K562 (cell line): ENCODE measurements around the gene CYB561A3. TPM values are rescaled to one million over a fixed set of nuclear protein-coding genes. Genes with fewer than 3 reads are reported as not detected.

Source experiments
- ELF1 ChIP-seq: fragments of 200-800 bp; sonication (Bioruptor generic); IDR thresholded peaks from 2 replicates; pipeline ENCODE4 v1.6.1; 2016; ENCODE audit warnings: missing genetic modification characterization, missing compliant biosample characterization
- ELF4 ChIP-seq: fragments of 450-650 bp; formaldehyde crosslinking; IDR thresholded peaks from 2 replicates; pipeline ENCODE4 v1.4.0; 2022; ENCODE audit warnings: missing genetic modification characterization
- ELK3 ChIP-seq: fragments of 450-650 bp; formaldehyde crosslinking; IDR thresholded peaks from 2 replicates; pipeline ENCODE4 v1.4.0; 2020; ENCODE audit warnings: mild to moderate bottlenecking
- GATA2 ChIP-seq: sonication (generic); formaldehyde crosslinking; IDR thresholded peaks from 2 replicates; pipeline ENCODE4 v1.4.0; 2020; ENCODE audit warnings: mild to moderate bottlenecking, missing genetic modification reagents
- HDGF ChIP-seq: fragments of 450-650 bp; IDR thresholded peaks from 2 replicates; pipeline ENCODE4 v1.6.1; 2016
- JUND ChIP-seq, 2 experiments: IDR thresholded peaks; 2 replicates in 1 of 2; 3 replicates in 1 of 2; pipeline ENCODE4 v1.6.1; 2011; ENCODE audit warnings: borderline replicate concordance in 2 of 2, low read depth in 2 of 2, low read length in 2 of 2, improper control_type of control experiment in 1 of 2, missing biosample characterization in 1 of 2, missing genetic modification characterization in 1 of 2, missing genetic modification reagents in 1 of 2
- MCM7 ChIP-seq, 2 experiments: fragments of 450-650 bp; IDR thresholded peaks; 2 replicates each; pipeline ENCODE4 v1.6.1; 2016 to 2018
- MECOM ChIP-seq: fragments of 250-450 bp; sonication (Bioruptor Pico); IDR thresholded peaks from 2 replicates; pipeline ENCODE4 v1.8.0; 2022; ENCODE audit warnings: inconsistent platforms
- NCOR1 ChIP-seq: fragments of 450-650 bp; IDR thresholded peaks from 2 replicates; pipeline ENCODE4 v1.6.1; 2016; ENCODE audit warnings: mild to moderate bottlenecking, moderate library complexity
- PTRF ChIP-seq: fragments of 450-650 bp; IDR thresholded peaks from 2 replicates; pipeline ENCODE4 v1.6.1; 2016; ENCODE audit warnings: mild to moderate bottlenecking, missing genetic modification characterization, missing compliant biosample characterization
- RBM14 ChIP-seq: fragments of 200-400 bp; formaldehyde crosslinking; IDR thresholded peaks from 2 replicates; pipeline ENCODE4 v1.6.1; 2018; ENCODE audit warnings: low read depth, mild to moderate bottlenecking, low read length, moderate library complexity, borderline replicate concordance; ENCODE audit not compliant: insufficient read depth
- SMARCA5 ChIP-seq: fragments of 450-650 bp; IDR thresholded peaks from 2 replicates; pipeline ENCODE4 v1.6.1; 2016
- SMARCC2 ChIP-seq: fragments of 450-650 bp; IDR thresholded peaks from 2 replicates; pipeline ENCODE4 v1.6.1; 2017; ENCODE audit warnings: antibody characterized with exemption, moderate library complexity, mild to moderate bottlenecking, low read depth
- SRSF1 ChIP-seq: fragments of 200-400 bp; formaldehyde crosslinking; IDR thresholded peaks from 2 replicates; pipeline ENCODE4 v1.6.1; 2017; ENCODE audit warnings: mild to moderate bottlenecking, low read depth, low read length, moderate library complexity
- STAT5A ChIP-seq: IDR thresholded peaks from 2 replicates; pipeline ENCODE4 v1.6.1; 2012; ENCODE audit warnings: low read length, inconsistent platforms, borderline replicate concordance
- TAF15 ChIP-seq: fragments of 200-400 bp; formaldehyde crosslinking; IDR thresholded peaks from 2 replicates; pipeline ENCODE4 v1.6.1; 2017; ENCODE audit warnings: mild to moderate bottlenecking, low read depth, low read length, moderate library complexity
- TARDBP ChIP-seq: fragments of 450-650 bp; IDR thresholded peaks from 2 replicates; pipeline ENCODE4 v1.6.1; 2016
- THAP12 ChIP-seq: fragments of 250-450 bp; sonication (Bioruptor Pico); IDR thresholded peaks from 2 replicates; pipeline ENCODE4 v1.9.0; 2021; ENCODE audit warnings: mild to moderate bottlenecking, inconsistent platforms
- USF1 ChIP-seq: sonication (generic); formaldehyde crosslinking; IDR thresholded peaks from 2 replicates; pipeline ENCODE4 v1.9.0; 2022; ENCODE audit warnings: mild to moderate bottlenecking, missing genetic modification reagents
- ZKSCAN3 ChIP-seq: fragments of 250-450 bp; sonication (Bioruptor Pico); IDR thresholded peaks from 2 replicates; pipeline ENCODE4 v1.4.0; 2020
- ZNF121 ChIP-seq: sonication (generic); formaldehyde crosslinking; conservative IDR thresholded peaks from 2 replicates; pipeline ENCODE4 v1.8.0; 2022; ENCODE audit warnings: missing genetic modification reagents
- ZNF584 ChIP-seq: fragments of 200-800 bp; sonication (Bioruptor generic); IDR thresholded peaks from 2 replicates; pipeline ENCODE4 v1.6.1; 2016; ENCODE audit warnings: low read depth, mild to moderate bottlenecking, missing genetic modification characterization, missing compliant biosample characterization
- ZNF766 ChIP-seq: fragments of 200-800 bp; sonication (Bioruptor generic); conservative IDR thresholded peaks from 2 replicates; pipeline ENCODE4 v1.6.1; 2016; ENCODE audit warnings: missing genetic modification characterization, missing compliant biosample characterization
- polyA plus RNA-seq, 8 experiments: library from polyadenylated mRNA; depleted of rRNA in 4 of 8; stranded (reverse) in 5 of 8; unstranded in 3 of 8; fragments of >200 nt; fragmentation: Nextera tagmentation in 2 of 8; fragmentation: Illumina TruSeq in 1 of 8; extraction: Ambion mirVana in 2 of 8; extraction: Trizol in 1 of 8; gene quantifications; 2 replicates each; pipeline versions ENCODE4 v1.2.1 to v1.2.3, GENCODE V29; 2011 to 2014; ENCODE audit warnings: inconsistent platforms in 1 of 8, missing spikeins in 1 of 8
- total RNA-seq, 7 experiments: library from RNA; depleted of rRNA in 6 of 7; stranded (reverse); fragments of >200 nt in 6 of 7; fragmentation: Illumina TruSeq in 2 of 7; extraction: Trizol in 2 of 7; gene quantifications; 2 replicates each; pipeline versions ENCODE4 v1.2.1 to v1.2.3, GENCODE V29; 2011 to 2021; ENCODE audit warnings: low replicate concordance in 1 of 7
- TF ChIP-seq, protein P1 (sequence below): fragments of 200-800 bp; sonication (Bioruptor generic); IDR thresholded peaks from 2 replicates; pipeline ENCODE4 v1.6.1; 2017; ENCODE audit warnings: missing genetic modification characterization, missing compliant biosample characterization

Gene CYB561A3
- total and polyA plus RNA-seq, 9 of the 15 experiments (the other 6 are each of a cell fraction or from before 2014, with no cell fraction given), result 29.2 to 78.9 (median 37.9) TPM

DNA sequence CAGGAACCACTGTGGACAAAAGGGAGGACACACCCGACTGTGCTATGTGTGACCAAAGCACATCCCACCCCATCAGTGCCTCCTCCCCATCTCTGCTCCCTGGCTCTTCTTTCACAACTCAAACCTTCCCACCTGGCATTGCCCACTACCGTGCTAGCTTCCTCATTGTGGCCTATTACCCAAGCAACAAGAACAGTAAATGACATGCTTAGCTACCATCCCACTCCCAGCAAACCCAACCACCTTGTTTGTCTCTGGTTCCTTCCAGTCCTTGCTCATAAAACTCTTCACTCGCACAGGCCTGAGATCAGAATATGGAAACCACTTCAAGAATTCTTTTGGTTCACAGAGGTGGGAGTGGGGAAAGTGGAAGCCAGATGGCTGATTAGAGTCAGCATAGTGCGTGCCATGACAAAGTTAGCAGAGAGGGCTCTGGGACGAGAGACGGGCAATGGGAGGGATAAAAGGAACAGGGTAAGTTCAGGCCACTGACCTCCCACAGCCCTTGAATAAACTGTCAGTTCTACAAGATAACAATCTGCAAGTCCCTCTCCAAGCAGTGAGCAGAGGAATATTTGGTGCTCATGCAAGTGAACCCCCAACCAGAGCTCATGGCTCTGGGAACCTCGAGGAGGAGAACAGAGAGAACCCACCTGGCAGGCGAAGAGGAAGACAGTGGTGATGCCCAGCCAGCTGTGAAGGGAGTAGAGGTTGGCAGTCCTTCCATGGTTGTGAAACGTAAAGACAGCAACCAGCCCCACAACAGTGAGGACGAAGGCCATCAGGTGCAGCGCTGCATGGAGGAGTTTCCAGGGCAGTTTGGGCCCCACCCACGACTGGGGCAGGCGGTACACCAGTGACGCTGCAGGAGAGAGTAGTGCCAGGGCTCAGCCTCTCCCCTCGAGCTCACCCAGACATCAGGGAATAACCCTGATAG, 8.3 kb downstream of the CYB561A3 start (continued):
- TF ChIP-seq ELK3, result no peak
- TF ChIP-seq TAF15, result no peak
- TF ChIP-seq, protein P1, sequence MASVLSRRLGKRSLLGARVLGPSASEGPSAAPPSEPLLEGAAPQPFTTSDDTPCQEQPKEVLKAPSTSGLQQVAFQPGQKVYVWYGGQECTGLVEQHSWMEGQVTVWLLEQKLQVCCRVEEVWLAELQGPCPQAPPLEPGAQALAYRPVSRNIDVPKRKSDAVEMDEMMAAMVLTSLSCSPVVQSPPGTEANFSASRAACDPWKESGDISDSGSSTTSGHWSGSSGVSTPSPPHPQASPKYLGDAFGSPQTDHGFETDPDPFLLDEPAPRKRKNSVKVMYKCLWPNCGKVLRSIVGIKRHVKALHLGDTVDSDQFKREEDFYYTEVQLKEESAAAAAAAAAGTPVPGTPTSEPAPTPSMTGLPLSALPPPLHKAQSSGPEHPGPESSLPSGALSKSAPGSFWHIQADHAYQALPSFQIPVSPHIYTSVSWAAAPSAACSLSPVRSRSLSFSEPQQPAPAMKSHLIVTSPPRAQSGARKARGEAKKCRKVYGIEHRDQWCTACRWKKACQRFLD (CRISPR knock-in tag), result 0 out of 2 replicates have a peak, but pooled peaks have one; percentile 18
- TF ChIP-seq ELF1 (tag), result no peak
- TF ChIP-seq HDGF, result no peak
- peak; percentile 81 for TF ChIP-seq GATA2
- TF ChIP-seq ZNF584 (CRISPR knock-in tag), result no peak
- TF ChIP-seq THAP12 (CRISPR knock-in tag), result no peak
- TF ChIP-seq JUND (IDR thresholded peaks at IDR 0.05; ENCODE audit: borderline replicate concordance, low read depth, low read length), result no peak
- TF ChIP-seq JUND (tag; IDR thresholded peaks at IDR 0.05; ENCODE audit: borderline replicate concordance, low read depth, low read length), result no peak
- no peak for TF ChIP-seq ELF4 (CRISPR knock-in tag)
- TF ChIP-seq MCM7 (IDR thresholded peaks at IDR 0.05), result no peak
- TF ChIP-seq STAT5A, result no peak
- no peak for TF ChIP-seq SMARCC2
- no peak for TF ChIP-seq SMARCA5
- no peak for TF ChIP-seq ZKSCAN3 (CRISPR knock-in tag)
- TF ChIP-seq SRSF1, result no peak
- TF ChIP-seq PTRF, result no peak
- TF ChIP-seq ZNF121 (CRISPR knock-in tag), result no peak
- peak; percentile 60 for TF ChIP-seq ZNF766
- no peak for TF ChIP-seq RBM14
- TF ChIP-seq TARDBP, result no peak
- TF ChIP-seq NCOR1, result no peak
- 0 out of 2 replicates have a peak, but pooled peaks have one; percentile 15 for TF ChIP-seq MECOM (CRISPR knock-in tag)
- no peak for TF ChIP-seq USF1 (CRISPR knock-in tag)
